ENCODE data around the gene CATSPERE. TPM values are rescaled to one million over a fixed set of nuclear protein-coding genes. Genes with fewer than 3 reads are reported as not detected.

The CATSPERE gene
- total RNA-seq, 1 donor from 2014 or later: 0.86 TPM

GRCh38 chr1:244445320-244446181 lies 15.5 kb upstream of the CATSPERE start:
- peak overlapping the region; percentile 29 for H3K4me2 ChIP-seq
- H3K27ac ChIP-seq: peak overlapping the region; percentile 70
- no peaks in the 10 kb centered on the region for H3K36me3 ChIP-seq
- H3K4me1 Mint-ChIP-seq: peaks cover 41% of the 10 kb centered on the region
- TF ChIP-seq EZH2phosphoT487 (IDR thresholded peaks at IDR 0.05) (no peak), CTCF (IDR thresholded peaks at IDR 0.05) (no peak), EZH2 (IDR thresholded peaks at IDR 0.05) (no peak)
- no peaks in the 10 kb centered on the region for H3K9me3 ChIP-seq (ENCODE audit: low read depth)
- H3F3A ChIP-seq (ENCODE audit: low read depth): peaks cover 20% of the 10 kb centered on the region
- no peak overlapping the region for H3K9ac ChIP-seq
- H3K79me2 ChIP-seq (ENCODE audit: low read depth): peaks cover 98% of the 10 kb centered on the region
- H3K27me3 ChIP-seq: no peaks in the 10 kb centered on the region
- peaks cover 2% of the 10 kb centered on the region for H3K9me3 Mint-ChIP-seq
- H2AFZ ChIP-seq (replicated peaks): no peak overlapping the region
- no peaks in the 10 kb centered on the region for H3K27me3 Mint-ChIP-seq (ENCODE audit: insufficient read depth, low read depth)
- peak overlapping the region; percentile 72 for H3K27ac Mint-ChIP-seq
- H3K4me3 ChIP-seq: no peak overlapping the region
- DNase-seq (ENCODE audit: low spot score): no peak
- H4K20me1 ChIP-seq (ENCODE audit: low read depth): peaks cover 38% of the 10 kb centered on the region
- peaks cover 60% of the 10 kb centered on the region for H3K4me1 ChIP-seq
- no peak overlapping the region for H3K4me3 Mint-ChIP-seq
- peaks cover 9% of the 10 kb centered on the region for H3K36me3 Mint-ChIP-seq

GRCh38 chr1:244447024-244447423 lies 14.0 kb upstream of the CATSPERE start:
- Histone ChIP-seq H3K4me3 (peak overlapping the region; percentile 1), H3K27ac (no peak overlapping the region), H3K36me3 (no peaks in the 10 kb centered on the region), H3K27me3 (no peaks in the 10 kb centered on the region), H2AFZ (replicated peaks) (no peak overlapping the region), H3K79me2 (ENCODE audit: low read depth) (peaks cover 93% of the 10 kb centered on the region), H3F3A (ENCODE audit: low read depth) (peaks cover 26% of the 10 kb centered on the region), H3K4me2 (peak overlapping the region; percentile 89), H4K20me1 (ENCODE audit: low read depth) (peaks cover 42% of the 10 kb centered on the region), H3K4me1 (peaks cover 63% of the 10 kb centered on the region), H3K9me3 (ENCODE audit: low read depth) (no peaks in the 10 kb centered on the region), H3K9ac (no peak overlapping the region)
- no peak for DNase-seq (ENCODE audit: low spot score)
- H3K9me3 Mint-ChIP-seq: peaks cover 2% of the 10 kb centered on the region
- no peaks in the 10 kb centered on the region for H3K27me3 Mint-ChIP-seq (ENCODE audit: insufficient read depth, low read depth)
- peaks cover 45% of the 10 kb centered on the region for H3K4me1 Mint-ChIP-seq
- H3K4me3 Mint-ChIP-seq: no peak overlapping the region
- no peak overlapping the region for H3K27ac Mint-ChIP-seq
- TF ChIP-seq EZH2 (IDR thresholded peaks at IDR 0.05): no peak
- no peak for TF ChIP-seq CTCF (IDR thresholded peaks at IDR 0.05)
- no peak for TF ChIP-seq EZH2phosphoT487 (IDR thresholded peaks at IDR 0.05)
- H3K36me3 Mint-ChIP-seq: peaks cover 9% of the 10 kb centered on the region

- Histone ChIP-seq H3K79me2 (ENCODE audit: low read depth) (peaks cover 88% of the 10 kb centered on the region), H3K27me3 (no peaks in the 10 kb centered on the region), H3K27ac (no peak overlapping the region), H3F3A (ENCODE audit: low read depth) (peaks cover 29% of the 10 kb centered on the region), H3K36me3 (no peaks in the 10 kb centered on the region), H3K4me2 (peak overlapping the region; percentile 89), H2AFZ (replicated peaks) (no peak overlapping the region), H3K9me3 (ENCODE audit: low read depth) (no peaks in the 10 kb centered on the region), H3K4me3 (peak overlapping the region; percentile 81), H3K9ac (no peak overlapping the region), H3K4me1 (peaks cover 66% of the 10 kb centered on the region), H4K20me1 (ENCODE audit: low read depth) (peaks cover 42% of the 10 kb centered on the region)
- no peak overlapping the region for H3K27ac Mint-ChIP-seq
- TF ChIP-seq EZH2phosphoT487 (IDR thresholded peaks at IDR 0.05): no peak
- no peak for TF ChIP-seq CTCF (IDR thresholded peaks at IDR 0.05)
- TF ChIP-seq EZH2 (IDR thresholded peaks at IDR 0.05): no peak
- peaks cover 2% of the 10 kb centered on the region for H3K9me3 Mint-ChIP-seq
- peaks cover 48% of the 10 kb centered on the region for H3K4me1 Mint-ChIP-seq
- no peak for DNase-seq (ENCODE audit: low spot score)
- H3K27me3 Mint-ChIP-seq (ENCODE audit: insufficient read depth, low read depth): no peaks in the 10 kb centered on the region
- peaks cover 9% of the 10 kb centered on the region for H3K36me3 Mint-ChIP-seq
- H3K4me3 Mint-ChIP-seq: no peak overlapping the region
Measured at GRCh38 chr1:244447552-244447951, 13.5 kb upstream of the CATSPERE start.

All from neural progenitor cell (in vitro differentiated cells).